NCI-H2227 (cell line): ENCODE data around the gene ACTBL2.

Experiments used
- DNase-seq: peaks from one replicate; lab custom pipeline; 2025; ENCODE audit not compliant: unreplicated experiment; lab: John Stamatoyannopoulos, UW

The ACTBL2 gene

GRCh38 chr5:57450991-57451876, 31.4 kb downstream of the ACTBL2 start:
- no peak for DNase-seq

DNA sequence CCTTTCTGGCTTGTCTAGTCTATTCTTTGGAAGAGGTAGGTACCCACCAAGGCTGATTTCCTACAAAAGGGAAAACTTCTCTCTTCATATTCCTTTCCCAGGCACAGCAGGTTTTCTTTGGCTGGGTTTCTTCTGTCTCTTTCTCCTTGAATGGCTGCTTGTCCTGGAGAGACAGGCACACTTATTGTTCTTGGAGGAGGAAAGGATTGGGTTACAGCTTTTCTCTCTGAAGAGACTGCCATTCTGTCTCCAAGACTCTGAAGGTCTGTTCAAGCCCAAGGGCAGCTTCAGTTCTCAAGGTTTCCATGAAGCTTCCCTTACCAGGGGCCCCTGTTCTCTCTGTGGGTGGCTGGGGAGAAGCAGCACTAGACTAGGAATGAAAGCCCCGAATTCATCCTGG, 33.9 kb downstream of the ACTBL2 start:
- DNase-seq, result no peak

DNA sequence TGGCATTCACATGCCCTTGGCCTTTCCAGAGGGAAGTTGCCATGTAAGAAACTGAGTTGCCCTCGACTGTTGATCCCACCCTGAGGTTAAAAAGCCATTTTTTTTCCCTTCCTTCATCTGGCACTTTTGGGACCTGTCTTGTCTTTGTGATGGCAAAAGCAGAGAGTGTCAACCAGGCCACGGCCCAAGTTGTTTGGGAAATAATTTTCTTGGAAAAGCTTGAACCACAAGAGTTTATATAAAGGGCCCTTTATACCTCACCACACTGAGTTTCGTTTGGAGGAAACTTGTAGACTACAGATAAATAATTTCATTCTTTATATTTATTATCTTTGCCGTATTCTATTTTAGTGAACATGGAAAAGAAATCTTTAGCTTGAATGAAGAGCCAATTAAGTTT, 34.3 kb downstream of the ACTBL2 start:
- no peak for DNase-seq

DNA sequence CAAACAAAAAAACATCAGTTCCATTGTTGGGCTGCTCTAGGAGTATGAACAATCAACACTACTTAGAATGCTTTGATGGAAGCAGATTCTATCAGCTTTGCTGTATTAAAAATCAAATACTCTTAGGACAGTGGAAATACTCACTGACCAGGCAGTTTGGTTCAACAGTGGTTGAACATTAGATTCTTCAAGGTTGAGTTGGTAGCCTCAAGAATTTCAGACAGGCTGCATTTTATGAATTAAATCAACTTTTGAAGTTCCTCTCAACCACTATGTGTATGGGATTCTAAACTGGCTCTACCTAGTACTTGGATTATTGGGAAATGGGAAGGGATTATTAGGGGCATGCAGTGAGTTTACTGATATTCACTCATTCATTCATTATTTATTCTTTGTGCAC, 35.0 kb downstream of the ACTBL2 start:
- no peak for DNase-seq

DNA sequence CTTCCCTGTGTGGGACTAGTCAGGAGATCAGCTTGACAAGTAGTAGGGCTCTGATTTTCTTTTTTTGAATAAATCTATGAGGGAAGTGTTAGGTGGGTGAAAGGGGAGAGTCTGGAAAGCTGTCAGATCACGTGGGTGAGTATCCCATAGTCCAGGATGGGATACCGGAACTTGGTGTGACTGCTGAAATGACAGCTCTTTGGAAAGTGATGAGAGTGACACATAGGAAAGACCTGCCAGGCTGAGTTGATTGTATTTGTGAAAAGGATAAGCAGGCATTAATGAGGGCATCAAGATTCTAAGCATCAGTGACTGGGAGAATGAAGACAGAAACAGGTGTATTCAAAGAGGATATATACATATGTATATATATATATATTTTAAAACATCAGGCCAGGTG, 35.6 kb downstream of the ACTBL2 start:
- no peak for DNase-seq

- DNase-seq, result no peak
These were observed 36.9 kb downstream of the ACTBL2 start for GRCh38 chr5:57445705-57446037.

- no peak for DNase-seq
These were observed 37.5 kb downstream of the ACTBL2 start for GRCh38 chr5:57445006-57445704.

- DNase-seq, result no peak
These were observed 40.4 kb downstream of the ACTBL2 start for GRCh38 chr5:57442080-57442839.

GRCh38 chr5:57441557-57441956, 41.1 kb downstream of the ACTBL2 start:
- DNase-seq, result no peak

DNA sequence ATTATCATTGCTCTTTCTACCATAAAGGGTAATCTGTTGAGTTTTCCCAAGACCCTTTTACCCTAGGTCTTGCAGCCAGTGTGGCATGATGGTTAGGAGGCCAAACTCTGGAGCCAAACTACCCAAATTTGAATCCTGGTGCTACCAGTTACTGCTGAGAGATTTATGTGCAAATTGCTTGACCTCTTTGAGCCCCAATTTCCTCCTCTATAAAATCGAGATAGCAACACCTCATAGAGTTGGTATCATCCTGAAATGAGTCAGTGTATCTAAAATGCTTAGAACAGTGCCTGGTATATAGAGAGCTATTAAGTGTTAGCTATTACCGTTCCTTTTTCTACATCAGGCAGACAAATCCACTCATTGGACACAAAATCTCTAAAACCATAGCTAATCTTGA, 43.0 kb downstream of the ACTBL2 start:
- no peak for DNase-seq

GRCh38 chr5:57437976-57438805, 44.4 kb downstream of the ACTBL2 start:
- no peak for DNase-seq

DNA sequence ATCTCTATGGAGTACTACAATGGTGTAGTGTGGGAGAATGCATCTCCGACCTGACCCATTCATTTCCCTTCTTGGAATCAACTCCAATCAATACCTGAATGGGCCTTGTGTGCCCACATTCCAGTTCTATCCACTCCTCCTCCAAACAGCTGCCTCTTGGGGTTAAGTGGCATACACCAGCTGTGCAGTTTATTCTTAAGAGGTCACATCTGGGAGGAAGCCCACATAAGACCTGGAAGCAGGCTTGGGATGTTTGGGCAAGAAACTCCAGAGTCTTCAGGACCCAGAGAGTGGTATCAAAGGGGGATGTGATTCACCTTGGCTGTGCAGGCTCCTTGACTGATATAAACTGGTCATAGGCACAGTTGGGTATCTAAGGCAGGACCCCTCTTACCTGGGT, 46.0 kb downstream of the ACTBL2 start:
- no peak for DNase-seq

DNA sequence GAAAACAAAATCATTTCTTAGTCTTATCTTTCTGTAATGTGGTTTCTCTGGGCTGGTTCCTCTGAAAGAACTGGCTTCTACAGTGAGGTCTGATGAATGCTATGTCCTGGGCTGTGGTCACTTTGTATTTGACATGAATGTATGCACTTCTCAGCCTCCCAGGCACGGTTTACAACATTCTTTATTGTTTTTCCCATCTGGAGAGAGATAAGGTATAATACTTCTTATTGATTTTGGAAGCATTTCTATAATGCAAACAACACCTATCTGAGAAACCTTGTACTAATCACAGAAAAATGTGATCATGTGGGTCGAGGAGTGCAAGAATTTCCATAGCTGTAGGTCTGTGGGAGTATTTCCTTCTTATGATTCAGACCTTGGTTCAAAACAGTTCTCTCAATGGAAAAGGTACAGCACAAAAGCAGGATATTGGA, 46.9 kb downstream of the ACTBL2 start:
- no peak for DNase-seq

- DNase-seq, result no peak
These were observed 47.9 kb downstream of the ACTBL2 start for GRCh38 chr5:57434683-57435082.

GRCh38 chr5:57434227-57434640, 48.4 kb downstream of the ACTBL2 start:
- DNase-seq, result no peak

- DNase-seq, result no peak
These were observed 49.7 kb downstream of the ACTBL2 start for GRCh38 chr5:57432876-57433275.

GRCh38 chr5:57431759-57432158, 50.9 kb downstream of the ACTBL2 start:
- DNase-seq, result no peak
